HepG2 (cell line): ENCODE measurements around the gene ITPK1.

Experiments used
- CENPBD1 ChIP-seq: sonication (generic); formaldehyde crosslinking; IDR thresholded peaks from 2 replicates; pipeline ENCODE4 v1.8.0; 2022; ENCODE audit warnings: missing genetic modification reagents, low read depth, mild to moderate bottlenecking, borderline replicate concordance
- CTCF ChIP-seq: sonication (generic); formaldehyde crosslinking; IDR thresholded peaks from 2 replicates; pipeline ENCODE4 v1.5.0; 2020; ENCODE audit warnings: mild to moderate bottlenecking, missing genetic modification reagents, moderate library complexity
- ESRRA ChIP-seq: sonication (generic); formaldehyde crosslinking; IDR thresholded peaks from 2 replicates; pipeline ENCODE4 v1.5.1; 2020; ENCODE audit warnings: mild to moderate bottlenecking, low read depth, missing genetic modification reagents
- TF ChIP-seq, protein P1 (sequence below), 2 experiments: sonication (generic) in 1 of 2; formaldehyde crosslinking in 1 of 2; IDR thresholded peaks; 2 replicates each; pipeline versions ENCODE4 v1.5.1 to v1.6.1; 2011 to 2020; ENCODE audit warnings: borderline replicate concordance in 1 of 2, low read depth in 1 of 2, low read length in 1 of 2, mild to moderate bottlenecking in 1 of 2, missing genetic modification reagents in 1 of 2, moderate library complexity in 1 of 2

GRCh38 chr14:93064411-93065271 is 51.1 kb downstream of the ITPK1 start:
- TF ChIP-seq, protein P1, sequence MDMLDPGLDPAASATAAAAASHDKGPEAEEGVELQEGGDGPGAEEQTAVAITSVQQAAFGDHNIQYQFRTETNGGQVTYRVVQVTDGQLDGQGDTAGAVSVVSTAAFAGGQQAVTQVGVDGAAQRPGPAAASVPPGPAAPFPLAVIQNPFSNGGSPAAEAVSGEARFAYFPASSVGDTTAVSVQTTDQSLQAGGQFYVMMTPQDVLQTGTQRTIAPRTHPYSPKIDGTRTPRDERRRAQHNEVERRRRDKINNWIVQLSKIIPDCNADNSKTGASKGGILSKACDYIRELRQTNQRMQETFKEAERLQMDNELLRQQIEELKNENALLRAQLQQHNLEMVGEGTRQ (IDR thresholded peaks at IDR 0.05; ENCODE audit: low read depth, low read length): no peak
- TF ChIP-seq, protein P1 (CRISPR knock-in tag; IDR thresholded peaks at IDR 0.05; ENCODE audit: borderline replicate concordance): no peak
- TF ChIP-seq ESRRA (CRISPR knock-in tag): no peak
- no peak for TF ChIP-seq CENPBD1 (CRISPR knock-in tag)
- TF ChIP-seq CTCF (CRISPR knock-in tag): no peak
